ENCODE results near the gene PILRB. TPM values are rescaled to one million over a fixed set of nuclear protein-coding genes. Genes with fewer than 3 reads are reported as not detected.

PILRB gene
- total and polyA plus RNA-seq, 9 of the 15 experiments (the other 6 are each of a cell fraction or from before 2014, with no cell fraction given), result 6.2 to 94.6 (median 37.0) TPM

DNA sequence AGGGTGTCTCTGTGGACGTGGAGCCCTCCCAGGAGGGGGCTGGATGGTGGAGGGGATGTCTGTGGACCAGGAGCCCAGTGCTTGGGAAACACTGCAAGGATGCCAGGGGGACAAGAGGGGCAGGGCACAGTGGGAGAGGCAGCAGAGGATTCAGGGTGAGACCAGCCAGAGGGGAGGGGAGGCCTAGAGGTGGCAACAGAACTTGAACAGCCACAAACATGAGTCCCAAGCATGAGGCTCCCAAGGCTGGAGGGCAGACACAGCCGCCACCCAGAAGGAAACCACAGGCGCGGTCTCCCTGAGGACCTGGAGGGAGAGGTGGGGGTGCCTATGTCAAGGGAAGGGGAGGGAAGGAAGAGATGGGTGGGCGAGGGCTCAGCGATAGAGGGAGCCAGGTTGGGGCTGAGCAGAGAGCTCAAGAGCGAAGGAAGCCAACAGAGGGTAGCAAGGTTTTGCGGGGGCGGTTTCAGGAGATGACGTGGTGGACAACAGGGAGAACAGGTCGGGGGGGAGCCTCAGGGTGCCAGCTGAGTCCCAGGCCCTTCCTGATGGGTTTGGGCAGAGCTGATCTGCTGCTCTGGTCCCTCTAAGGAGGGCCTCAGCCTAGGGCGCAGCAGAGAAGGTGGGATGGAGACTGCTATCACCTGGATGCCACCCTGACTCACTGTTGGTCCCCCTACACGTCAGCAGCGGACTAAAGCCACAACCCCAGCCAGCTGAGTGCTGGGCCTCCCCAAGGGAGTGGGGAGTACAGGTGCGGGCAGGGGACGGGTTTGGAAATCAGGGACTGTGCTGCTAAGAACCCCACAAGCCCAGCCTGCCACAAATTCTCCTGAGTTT lies 8.7 kb downstream of the PILRB start (continued):
- TF ChIP-seq MYNN (IDR thresholded peaks at IDR 0.05) (0 out of 2 replicates have a peak, but pooled peaks have one; percentile 8), MYNN (CRISPR knock-in tag; IDR thresholded peaks at IDR 0.05) (no peak), GATA2 (CRISPR knock-in tag; IDR thresholded peaks at IDR 0.05) (no peak), CREB1 (IDR thresholded peaks at IDR 0.05) (0 out of 2 replicates have a peak, but pooled peaks have one; percentile 5), CREB1 (CRISPR knock-in tag; IDR thresholded peaks at IDR 0.05) (no peak), SLC30A9 (CRISPR knock-in tag; IDR thresholded peaks at IDR 0.05) (no peak), EP400 (IDR thresholded peaks at IDR 0.05) (no peak), NCOR1 (IDR thresholded peaks at IDR 0.05) (0 out of 2 replicates have a peak, but pooled peaks have one; percentile 18), ZNF644 (tag; IDR thresholded peaks at IDR 0.05; ENCODE audit: low read depth) (no peak), DNMT1 (IDR thresholded peaks at IDR 0.05) (no peak)
- TF ChIP-seq, protein P1, sequence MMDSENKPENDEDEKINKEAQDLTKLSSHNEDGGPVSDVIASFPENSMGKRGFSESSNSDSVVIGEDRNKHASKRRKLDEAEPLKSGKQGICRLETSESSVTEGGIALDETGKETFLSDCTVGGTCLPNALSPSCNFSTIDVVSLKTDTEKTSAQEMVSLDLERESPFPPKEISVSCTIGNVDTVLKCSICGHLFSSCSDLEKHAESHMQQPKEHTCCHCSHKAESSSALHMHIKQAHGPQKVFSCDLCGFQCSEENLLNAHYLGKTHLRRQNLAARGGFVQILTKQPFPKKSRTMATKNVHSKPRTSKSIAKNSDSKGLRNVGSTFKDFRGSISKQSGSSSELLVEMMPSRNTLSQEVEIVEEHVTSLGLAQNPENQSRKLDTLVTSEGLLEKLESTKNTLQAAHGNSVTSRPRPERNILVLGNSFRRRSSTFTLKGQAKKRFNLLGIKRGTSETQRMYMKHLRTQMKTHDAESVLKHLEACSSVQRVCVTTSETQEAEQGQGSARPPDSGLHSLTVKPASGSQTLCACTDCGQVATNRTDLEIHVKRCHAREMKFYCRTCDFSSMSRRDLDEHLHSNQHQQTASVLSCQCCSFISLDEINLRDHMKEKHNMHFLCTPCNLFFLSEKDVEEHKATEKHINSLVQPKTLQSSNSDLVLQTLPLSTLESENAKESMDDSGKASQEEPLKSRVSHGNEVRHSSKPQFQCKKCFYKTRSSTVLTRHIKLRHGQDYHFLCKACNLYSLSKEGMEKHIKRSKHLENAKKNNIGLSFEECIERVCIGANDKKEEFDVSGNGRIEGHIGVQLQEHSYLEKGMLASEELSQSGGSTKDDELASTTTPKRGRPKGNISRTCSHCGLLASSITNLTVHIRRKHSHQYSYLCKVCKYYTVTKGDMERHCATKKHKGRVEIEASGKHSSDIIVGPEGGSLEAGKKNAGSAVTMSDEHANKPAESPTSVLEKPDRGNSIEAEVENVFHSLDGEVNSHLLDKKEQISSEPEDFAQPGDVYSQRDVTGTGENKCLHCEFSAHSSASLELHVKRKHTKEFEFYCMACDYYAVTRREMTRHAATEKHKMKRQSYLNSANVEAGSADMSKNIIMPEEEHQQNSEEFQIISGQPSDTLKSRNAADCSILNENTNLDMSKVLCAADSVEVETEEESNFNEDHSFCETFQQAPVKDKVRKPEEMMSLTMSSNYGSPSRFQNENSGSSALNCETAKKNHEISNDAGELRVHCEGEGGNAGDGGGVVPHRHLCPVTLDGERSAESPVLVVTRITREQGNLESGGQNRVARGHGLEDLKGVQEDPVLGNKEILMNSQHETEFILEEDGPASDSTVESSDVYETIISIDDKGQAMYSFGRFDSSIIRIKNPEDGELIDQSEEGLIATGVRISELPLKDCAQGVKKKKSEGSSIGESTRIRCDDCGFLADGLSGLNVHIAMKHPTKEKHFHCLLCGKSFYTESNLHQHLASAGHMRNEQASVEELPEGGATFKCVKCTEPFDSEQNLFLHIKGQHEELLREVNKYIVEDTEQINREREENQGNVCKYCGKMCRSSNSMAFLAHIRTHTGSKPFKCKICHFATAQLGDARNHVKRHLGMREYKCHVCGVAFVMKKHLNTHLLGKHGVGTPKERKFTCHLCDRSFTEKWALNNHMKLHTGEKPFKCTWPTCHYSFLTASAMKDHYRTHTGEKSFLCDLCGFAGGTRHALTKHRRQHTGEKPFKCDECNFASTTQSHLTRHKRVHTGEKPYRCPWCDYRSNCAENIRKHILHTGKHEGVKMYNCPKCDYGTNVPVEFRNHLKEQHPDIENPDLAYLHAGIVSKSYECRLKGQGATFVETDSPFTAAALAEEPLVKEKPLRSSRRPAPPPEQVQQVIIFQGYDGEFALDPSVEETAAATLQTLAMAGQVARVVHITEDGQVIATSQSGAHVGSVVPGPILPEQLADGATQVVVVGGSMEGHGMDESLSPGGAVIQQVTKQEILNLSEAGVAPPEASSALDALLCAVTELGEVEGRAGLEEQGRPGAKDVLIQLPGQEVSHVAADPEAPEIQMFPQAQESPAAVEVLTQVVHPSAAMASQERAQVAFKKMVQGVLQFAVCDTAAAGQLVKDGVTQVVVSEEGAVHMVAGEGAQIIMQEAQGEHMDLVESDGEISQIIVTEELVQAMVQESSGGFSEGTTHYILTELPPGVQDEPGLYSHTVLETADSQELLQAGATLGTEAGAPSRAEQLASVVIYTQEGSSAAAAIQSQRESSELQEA (IDR thresholded peaks at IDR 0.05; ENCODE audit: low read depth), result no peak
- TF ChIP-seq, protein P2, sequence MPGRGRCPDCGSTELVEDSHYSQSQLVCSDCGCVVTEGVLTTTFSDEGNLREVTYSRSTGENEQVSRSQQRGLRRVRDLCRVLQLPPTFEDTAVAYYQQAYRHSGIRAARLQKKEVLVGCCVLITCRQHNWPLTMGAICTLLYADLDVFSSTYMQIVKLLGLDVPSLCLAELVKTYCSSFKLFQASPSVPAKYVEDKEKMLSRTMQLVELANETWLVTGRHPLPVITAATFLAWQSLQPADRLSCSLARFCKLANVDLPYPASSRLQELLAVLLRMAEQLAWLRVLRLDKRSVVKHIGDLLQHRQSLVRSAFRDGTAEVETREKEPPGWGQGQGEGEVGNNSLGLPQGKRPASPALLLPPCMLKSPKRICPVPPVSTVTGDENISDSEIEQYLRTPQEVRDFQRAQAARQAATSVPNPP (IDR thresholded peaks at IDR 0.05; ENCODE audit: borderline replicate concordance, insufficient read depth, insufficient read length), result no peak
- TF ChIP-seq, protein P3, sequence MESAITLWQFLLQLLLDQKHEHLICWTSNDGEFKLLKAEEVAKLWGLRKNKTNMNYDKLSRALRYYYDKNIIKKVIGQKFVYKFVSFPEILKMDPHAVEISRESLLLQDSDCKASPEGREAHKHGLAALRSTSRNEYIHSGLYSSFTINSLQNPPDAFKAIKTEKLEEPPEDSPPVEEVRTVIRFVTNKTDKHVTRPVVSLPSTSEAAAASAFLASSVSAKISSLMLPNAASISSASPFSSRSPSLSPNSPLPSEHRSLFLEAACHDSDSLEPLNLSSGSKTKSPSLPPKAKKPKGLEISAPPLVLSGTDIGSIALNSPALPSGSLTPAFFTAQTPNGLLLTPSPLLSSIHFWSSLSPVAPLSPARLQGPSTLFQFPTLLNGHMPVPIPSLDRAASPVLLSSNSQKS (CRISPR knock-in tag; IDR thresholded peaks at IDR 0.05), result peak; percentile 37; the same call in 1 of the 2 replicates
- TF ChIP-seq, protein P4, sequence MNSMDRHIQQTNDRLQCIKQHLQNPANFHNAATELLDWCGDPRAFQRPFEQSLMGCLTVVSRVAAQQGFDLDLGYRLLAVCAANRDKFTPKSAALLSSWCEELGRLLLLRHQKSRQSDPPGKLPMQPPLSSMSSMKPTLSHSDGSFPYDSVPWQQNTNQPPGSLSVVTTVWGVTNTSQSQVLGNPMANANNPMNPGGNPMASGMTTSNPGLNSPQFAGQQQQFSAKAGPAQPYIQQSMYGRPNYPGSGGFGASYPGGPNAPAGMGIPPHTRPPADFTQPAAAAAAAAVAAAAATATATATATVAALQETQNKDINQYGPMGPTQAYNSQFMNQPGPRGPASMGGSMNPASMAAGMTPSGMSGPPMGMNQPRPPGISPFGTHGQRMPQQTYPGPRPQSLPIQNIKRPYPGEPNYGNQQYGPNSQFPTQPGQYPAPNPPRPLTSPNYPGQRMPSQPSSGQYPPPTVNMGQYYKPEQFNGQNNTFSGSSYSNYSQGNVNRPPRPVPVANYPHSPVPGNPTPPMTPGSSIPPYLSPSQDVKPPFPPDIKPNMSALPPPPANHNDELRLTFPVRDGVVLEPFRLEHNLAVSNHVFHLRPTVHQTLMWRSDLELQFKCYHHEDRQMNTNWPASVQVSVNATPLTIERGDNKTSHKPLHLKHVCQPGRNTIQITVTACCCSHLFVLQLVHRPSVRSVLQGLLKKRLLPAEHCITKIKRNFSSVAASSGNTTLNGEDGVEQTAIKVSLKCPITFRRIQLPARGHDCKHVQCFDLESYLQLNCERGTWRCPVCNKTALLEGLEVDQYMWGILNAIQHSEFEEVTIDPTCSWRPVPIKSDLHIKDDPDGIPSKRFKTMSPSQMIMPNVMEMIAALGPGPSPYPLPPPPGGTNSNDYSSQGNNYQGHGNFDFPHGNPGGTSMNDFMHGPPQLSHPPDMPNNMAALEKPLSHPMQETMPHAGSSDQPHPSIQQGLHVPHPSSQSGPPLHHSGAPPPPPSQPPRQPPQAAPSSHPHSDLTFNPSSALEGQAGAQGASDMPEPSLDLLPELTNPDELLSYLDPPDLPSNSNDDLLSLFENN (IDR thresholded peaks at IDR 0.05; ENCODE audit: low read depth in 2 of 2, low read length in 2 of 2), result no peak
